IMR-90 (cell line): ENCODE data around the gene RIMKLA. TPM values are rescaled to one million over a fixed set of nuclear protein-coding genes. Genes with fewer than 3 reads are reported as not detected.

Experiments
- ATAC-seq: fragments of 200-7000 bp; cut with Tn5 transposase; 2 replicates; pipeline ENCODE4 v1.9.1; 2020; ENCODE audit warnings: low read depth, mild to moderate bottlenecking, moderate library complexity
- Bru-seq: library from RNA; stranded (reverse); fragments of 400-500 nt; gene quantifications from one replicate; lab custom pipeline; 2021; lab: Mats Ljungman, UMichigan
- BruChase-seq, 2 experiments: library from RNA; stranded (reverse); fragments of 400-500 nt; gene quantifications; one replicate each; lab custom pipeline; 2021; lab: Mats Ljungman, UMichigan
- BruUV-seq: library from RNA; stranded (reverse); fragments of 400-500 nt; replicated peaks from 2 replicates; lab custom pipeline; 2021; lab: Mats Ljungman, UMichigan
- CTCF ChIA-PET: fragments of 300-600 bp; formaldehyde crosslinking; extraction: SDS; loops from one replicate; lab custom pipeline; 2021; ENCODE audit warnings: antibody characterized with exemption; lab: Yijun Ruan, JAX
- POLR2A ChIA-PET: fragments of 300-600 bp; sonication (Branson Sonifier 250); formaldehyde crosslinking; loops from one replicate; lab custom pipeline; 2022; ENCODE audit warnings: antibody characterized with exemption; ENCODE audit not compliant: unreplicated experiment; lab: Charles Lee
- DNase-seq: peaks from one replicate; pipeline ENCODE4 v3.0.0; 2013
- H2AFZ ChIP-seq: replicated peaks from 2 replicates; pipeline ENCODE3; 2013; ENCODE audit warnings: low read length, mild to moderate bottlenecking; ENCODE audit not compliant: poor library complexity
- H2AK5ac ChIP-seq: 2 replicates; pipeline ENCODE4 v1.6.1; 2013; ENCODE audit warnings: low read depth, low read length, inconsistent platforms
- H2AK9ac ChIP-seq: replicated peaks from 2 replicates; pipeline ENCODE3; 2013; ENCODE audit warnings: mild to moderate bottlenecking, low read depth, low read length, moderate library complexity; ENCODE audit not compliant: poor library complexity
- H2BK120ac ChIP-seq: 2 replicates; pipeline ENCODE4 v1.6.1; 2013; ENCODE audit warnings: low read depth, low read length, inconsistent platforms
- H2BK15ac ChIP-seq: 3 replicates; pipeline ENCODE4 v1.6.1; 2013; ENCODE audit warnings: low read depth, low read length, inconsistent platforms
- H2BK20ac ChIP-seq: 2 replicates; pipeline ENCODE4 v1.6.1; 2013; ENCODE audit warnings: low read depth, mild to moderate bottlenecking, inconsistent platforms, low read length, moderate library complexity
- H2BK5ac ChIP-seq: 2 replicates; pipeline ENCODE4 v1.6.1; 2013; ENCODE audit warnings: mild to moderate bottlenecking, low read depth, low read length, inconsistent platforms; ENCODE audit not compliant: poor library complexity, severe bottlenecking
- H3K14ac ChIP-seq: replicated peaks from 2 replicates; pipeline ENCODE4 v1.6.1; 2013; ENCODE audit warnings: low read depth, low read length, inconsistent platforms
- H3K18ac ChIP-seq: 2 replicates; pipeline ENCODE4 v1.6.1; 2013; ENCODE audit warnings: low read depth, low read length, control low read depth
- H3K23ac ChIP-seq: 2 replicates; pipeline ENCODE4 v1.6.1; 2013; ENCODE audit warnings: low read depth, low read length, inconsistent platforms
- H3K27ac ChIP-seq: 2 replicates; pipeline ENCODE4 v1.5.1; 2013; ENCODE audit warnings: mild to moderate bottlenecking, control low read depth, low read length; ENCODE audit not compliant: insufficient read depth
- H3K27me3 ChIP-seq: 2 replicates; pipeline ENCODE4 v1.6.1; 2013; ENCODE audit warnings: low read length; ENCODE audit not compliant: control insufficient read depth, insufficient read depth
- H3K36me3 ChIP-seq: 2 replicates; pipeline ENCODE4 v1.6.1; 2013; ENCODE audit warnings: low read length, mixed read lengths; ENCODE audit not compliant: control insufficient read depth, insufficient read depth
- H3K4ac ChIP-seq: 2 replicates; pipeline ENCODE4 v1.6.1; 2013; ENCODE audit warnings: low read depth, low read length, inconsistent platforms
- H3K4me1 ChIP-seq: 2 replicates; pipeline ENCODE4 v1.6.1; 2013; ENCODE audit warnings: low read length, mixed read lengths; ENCODE audit not compliant: control insufficient read depth, insufficient read depth
- H3K4me2 ChIP-seq: 2 replicates; pipeline ENCODE4 v1.6.1; 2013; ENCODE audit warnings: low read depth, mild to moderate bottlenecking, control low read depth, low read length, moderate library complexity
- H3K4me3 ChIP-seq: 2 replicates; pipeline ENCODE4 v1.5.1; 2013; ENCODE audit warnings: low read depth, mild to moderate bottlenecking, control low read depth, low read length, moderate library complexity; ENCODE audit not compliant: insufficient read depth
- H3K56ac ChIP-seq: 2 replicates; pipeline ENCODE4 v1.6.1; 2013; ENCODE audit warnings: low read length, inconsistent platforms; ENCODE audit not compliant: insufficient read depth; ENCODE audit errors: extremely low read depth
- H3K79me1 ChIP-seq, 2 experiments: 2 replicates each; pipeline ENCODE4 v1.6.1; 2013; ENCODE audit warnings: low read length in 2 of 2, inconsistent platforms in 1 of 2, low read depth in 1 of 2
- H3K9ac ChIP-seq: 2 replicates; pipeline ENCODE4 v1.6.1; 2013; ENCODE audit warnings: low read depth, low read length, control low read depth
- H3K9me1 ChIP-seq: 2 replicates; pipeline ENCODE4 v1.6.1; 2013; ENCODE audit warnings: low read length, inconsistent platforms; ENCODE audit not compliant: insufficient read depth
- H3K9me3 ChIP-seq: 2 replicates; pipeline ENCODE4 v1.6.1; 2013; ENCODE audit warnings: low read length; ENCODE audit not compliant: control insufficient read depth, insufficient read depth
- H4K20me1 ChIP-seq: 2 replicates; pipeline ENCODE4 v1.6.1; 2013; ENCODE audit warnings: low read length, inconsistent platforms; ENCODE audit not compliant: insufficient read depth
- H4K5ac ChIP-seq: 2 replicates; pipeline ENCODE4 v1.6.1; 2013; ENCODE audit warnings: mild to moderate bottlenecking, low read depth, low read length, control low read depth
- H4K8ac ChIP-seq, 2 experiments: 2 replicates each; pipeline ENCODE4 v1.6.1; 2013; ENCODE audit warnings: low read depth in 2 of 2, low read length in 2 of 2, control low read depth in 1 of 2, inconsistent platforms in 1 of 2
- H4K91ac ChIP-seq: 2 replicates; pipeline ENCODE4 v1.6.1; 2013; ENCODE audit warnings: low read depth, low read length, inconsistent platforms; ENCODE audit not compliant: insufficient read depth
- MAZ ChIP-seq: IDR thresholded peaks from 2 replicates; pipeline ENCODE4 v1.6.1; 2012; ENCODE audit warnings: low read depth, mild to moderate bottlenecking, low read length, improper control_type of control experiment, moderate library complexity, borderline replicate concordance
- MXI1 ChIP-seq: IDR thresholded peaks from 2 replicates; pipeline ENCODE4 v1.6.1; 2012; ENCODE audit warnings: low read depth, mild to moderate bottlenecking, low read length, moderate library complexity, borderline replicate concordance
- RAD21 ChIP-seq: IDR thresholded peaks from 2 replicates; pipeline ENCODE4 v1.6.1; 2012; ENCODE audit warnings: low read length, improper control_type of control experiment
- RFX5 ChIP-seq: IDR thresholded peaks from 2 replicates; pipeline ENCODE4 v1.8.0; 2012; ENCODE audit warnings: low read depth, mild to moderate bottlenecking, low read length, moderate library complexity
- WGBS, 2 experiments: methylation state at CpG; one replicate each; pipeline versions ENCODE4 v1.1.5 to v1.1.7; 2013; ENCODE audit warnings: missing lambda C conversion rate in 2 of 2; ENCODE audit not compliant: insufficient read length in 1 of 2; ENCODE audit errors: extremely low coverage in 2 of 2; 5-methylcytosine and 5-hydroxymethylcytosine counted together
- dilution Hi-C: fragments of 300-500 bp; cut with HindIII; formaldehyde crosslinking; loops from one replicate; pipeline ENCODE4 v1.14.3; 2018; ENCODE audit warnings: low sequenced_read_pairs; ENCODE audit not compliant: unreplicated experiment
- in situ Hi-C: fragments of 300-500 bp; cut with MboI; formaldehyde crosslinking; loops from 3 replicates; pipeline ENCODE4 v1.14.3; 2019; ENCODE audit warnings: low sequenced_read_pairs, inconsistent platforms, mixed read lengths
- intact Hi-C: fragments of 100-400 bp; cut with micrococcal nuclease; formaldehyde crosslinking; loops from 2 replicates; pipeline ENCODE4 v1.10.0; 2022
- long read RNA-seq: library from polyadenylated mRNA; unstranded; transcript quantifications from one replicate; pipeline ENCODE4 v2.0.0, GENCODE V29; 2021; ENCODE audit not compliant: unreplicated experiment
- polyA plus RNA-seq, 3 experiments: library from polyadenylated mRNA; depleted of rRNA; stranded (reverse); fragments of >200 nt; gene quantifications; 2 replicates each; pipeline ENCODE4 v1.2.3, GENCODE V29; 2012; ENCODE audit warnings: low replicate concordance in 1 of 3
- total RNA-seq: library from RNA; depleted of rRNA; stranded (reverse); fragments of >200 nt; gene quantifications from 2 replicates; pipeline ENCODE4 v1.2.3, GENCODE V29; 2012; rRNA removed

The RIMKLA gene, protein sequence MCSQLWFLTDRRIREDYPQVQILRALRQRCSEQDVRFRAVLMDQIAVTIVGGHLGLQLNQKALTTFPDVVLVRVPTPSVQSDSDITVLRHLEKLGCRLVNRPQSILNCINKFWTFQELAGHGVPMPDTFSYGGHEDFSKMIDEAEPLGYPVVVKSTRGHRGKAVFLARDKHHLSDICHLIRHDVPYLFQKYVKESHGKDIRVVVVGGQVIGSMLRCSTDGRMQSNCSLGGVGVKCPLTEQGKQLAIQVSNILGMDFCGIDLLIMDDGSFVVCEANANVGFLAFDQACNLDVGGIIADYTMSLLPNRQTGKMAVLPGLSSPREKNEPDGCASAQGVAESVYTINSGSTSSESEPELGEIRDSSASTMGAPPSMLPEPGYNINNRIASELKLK
- total RNA-seq (not detected in 2 replicates), polyA plus RNA-seq (2012; rRNA removed) (not detected in 2 replicates), Bru-seq, nascent RNA (not detected), BruChase-seq, experiment 1, labeled RNA remaining after a 6-hour chase (percentile 6 among the genes with signal in this experiment), BruChase-seq, experiment 2, labeled RNA remaining after a 2-hour chase (percentile 2 among the genes with signal in this experiment)
- polyA plus RNA-seq (2012; cell fraction: cytosol; rRNA removed), result 0.03 TPM in 1 of 2 replicates, not detected in the other
- polyA plus RNA-seq (2012; cell fraction: nucleus; rRNA removed; ENCODE audit: low replicate concordance), result not detected in 2 replicates
- long read RNA-seq, result 0 reads

DNA sequence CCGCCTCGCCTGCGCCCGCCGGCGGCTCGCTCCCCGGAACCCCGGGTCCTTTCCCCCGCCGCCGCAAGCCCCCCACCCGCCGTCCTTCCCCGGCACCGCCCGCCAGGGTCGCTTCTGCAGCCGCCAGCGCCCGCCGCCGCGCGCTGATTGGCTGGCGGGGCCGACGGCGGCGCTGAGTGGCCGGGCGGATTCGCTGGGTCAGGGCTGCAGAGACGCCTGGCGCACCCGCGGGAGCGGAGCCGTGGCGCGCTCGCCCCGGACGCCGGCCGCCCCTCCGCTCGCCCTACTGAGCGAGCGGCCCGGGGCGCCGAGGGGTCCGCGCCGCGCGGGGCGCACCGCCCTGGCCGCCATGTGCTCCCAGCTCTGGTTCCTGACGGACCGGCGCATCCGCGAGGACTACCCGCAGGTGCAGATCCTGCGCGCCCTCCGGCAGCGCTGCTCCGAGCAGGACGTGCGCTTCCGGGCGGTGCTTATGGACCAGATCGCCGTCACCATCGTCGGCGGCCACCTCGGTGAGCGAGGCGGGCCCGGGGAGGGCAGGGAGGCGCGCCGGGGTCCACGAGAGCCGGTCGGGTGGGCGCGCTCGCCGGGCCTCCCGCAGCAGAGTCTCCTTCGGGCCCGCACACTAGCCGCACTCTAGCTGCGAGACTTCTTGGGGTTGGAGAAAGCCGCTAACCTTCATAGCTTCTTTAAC is at the start of gene RIMKLA:
TSS of gene RIMKLA (plus strand) at position 207 of the 694 bp plus-strand sequence. CDS start at position 350, 143 bp downstream.
- Histone ChIP-seq H3K4me2 (peak within 1 kb of the TSS; percentile 61), H3K27ac (no peak within 1 kb of the TSS), H3K18ac (no peak within 1 kb of the TSS), H4K20me1 (no peaks in the 10 kb centered on the region), H3K79me1 (no peaks in the 10 kb centered on the region), H3K36me3 (no peaks in the 10 kb centered on the region), H3K4me3 (peak within 1 kb of the TSS; percentile 40), H2AK9ac (no peak within 1 kb of the TSS), H2BK5ac (no peak within 1 kb of the TSS), H4K91ac (no peak within 1 kb of the TSS), H2AFZ (peak within 1 kb of the TSS; percentile 69), H3K4me1 (peaks cover 2% of the 10 kb centered on the region; the same call in 1 of the 2 replicates), H3K9ac (no peak within 1 kb of the TSS), H3K9me1 (no peaks in the 10 kb centered on the region), H2BK15ac (no peak within 1 kb of the TSS), H2AK5ac (no peak within 1 kb of the TSS), H3K23ac (no peak within 1 kb of the TSS), H3K4ac (no peak within 1 kb of the TSS), H4K5ac (no peak within 1 kb of the TSS), H3K56ac (no peak within 1 kb of the TSS), H3K9me3 (no peaks in the 10 kb centered on the region), H3K14ac (no peak within 1 kb of the TSS), H2BK20ac (no peak within 1 kb of the TSS), H2BK120ac (no peak within 1 kb of the TSS), H4K8ac (no peak within 1 kb of the TSS), H3K27me3 (peaks cover 15% of the 10 kb centered on the region)
- TF ChIP-seq MXI1 (no peak), RAD21 (no peak), RFX5 (no peak), MAZ (no peak)
- peak; percentile 96 for ATAC-seq
- in situ Hi-C loops, result no loop called here
- BruUV-seq, result no TSS peak
- dilution Hi-C loops, result no loop called here
- 1% methylated on average over 79 of the region's 101 CpGs; no CpG with 5 or more reads in 1 of the 2 experiments for WGBS, 2 experiments
- peak; percentile 6 for DNase-seq
- ChIA-PET POLR2A (no interaction called here), CTCF (no interaction called here)
- intact Hi-C loops, result no loop called here
